Neural cell (in vitro differentiated cells): Measurements from ENCODE around the gene SLC13A5. TPM values are rescaled to one million over a fixed set of nuclear protein-coding genes. Genes with fewer than 3 reads are reported as not detected.

Source experiments
- H2AFZ ChIP-seq: fragments of 200-600, 300-800 bp; sonication (generic), shearing (Covaris generic); 2 replicates; pipeline ENCODE4 v1.6.0; 2014; ENCODE audit warnings: low read depth, mild to moderate bottlenecking, antibody characterized with exemption, low read length, moderate library complexity
- H3F3A ChIP-seq: fragments of 200-600 bp; shearing (Covaris generic); 2 replicates; pipeline ENCODE4 v1.6.1; 2016; ENCODE audit warnings: mild to moderate bottlenecking, moderate library complexity, mixed read lengths, antibody characterized with exemption, low read length; ENCODE audit not compliant: insufficient read depth, poor library complexity, severe bottlenecking
- H3K27ac ChIP-seq: fragments of 200-600, 300-800 bp; sonication (generic), shearing (Covaris generic); 2 replicates; pipeline ENCODE4 v1.5.1; 2014; ENCODE audit warnings: mild to moderate bottlenecking, low read length, moderate library complexity
- H3K27me3 ChIP-seq: fragments of 300-800, 200-600 bp; sonication (generic), shearing (Covaris generic); 2 replicates; pipeline ENCODE4 v1.6.0; 2014; ENCODE audit warnings: mild to moderate bottlenecking, low read depth, low read length, moderate library complexity; ENCODE audit not compliant: insufficient read depth
- H3K36me3 ChIP-seq: fragments of 300-800, 200-600 bp; sonication (generic), shearing (Covaris generic); 2 replicates; pipeline ENCODE4 v1.5.1; 2014; ENCODE audit warnings: mild to moderate bottlenecking, antibody characterized with exemption, low read length, moderate library complexity; ENCODE audit not compliant: insufficient read depth
- H3K4me2 ChIP-seq: fragments of 300-800, 200-600 bp; sonication (generic), shearing (Covaris generic); 2 replicates; pipeline ENCODE4 v1.6.0; 2014; ENCODE audit warnings: mild to moderate bottlenecking, low read length
- H3K4me3 ChIP-seq: fragments of 300-800, 200-600 bp; sonication (generic), shearing (Covaris generic); 2 replicates; pipeline ENCODE4 v1.5.1; 2014; ENCODE audit warnings: mild to moderate bottlenecking, low read length, moderate library complexity
- H3K79me2 ChIP-seq: fragments of 200-600 bp; shearing (Covaris generic); replicated peaks from 2 replicates; pipeline ENCODE4 v1.6.0; 2014; ENCODE audit warnings: mild to moderate bottlenecking, low read length, moderate library complexity; ENCODE audit not compliant: insufficient read depth
- H3K9ac ChIP-seq: fragments of 300-800, 200-600 bp; sonication (generic), shearing (Covaris generic); 2 replicates; pipeline ENCODE4 v1.6.1; 2016; ENCODE audit warnings: mild to moderate bottlenecking, low read length, mixed read lengths
- H3K9me2 ChIP-seq: fragments of 200-600 bp; shearing (Covaris generic); 2 replicates; pipeline ENCODE4 v1.6.1; 2016; ENCODE audit warnings: mild to moderate bottlenecking, low read length, mixed read lengths; ENCODE audit not compliant: insufficient read depth
- H3K9me3 ChIP-seq: fragments of 200-600, 300-800 bp; sonication (generic), shearing (Covaris generic); 2 replicates; pipeline ENCODE4 v1.6.1; 2016; ENCODE audit warnings: mild to moderate bottlenecking, mixed run types, low read length, moderate library complexity, mixed read lengths
- H4K20me1 ChIP-seq: fragments of 200-600 bp; shearing (Covaris generic); 2 replicates; pipeline ENCODE4 v1.6.1; 2016; ENCODE audit warnings: mild to moderate bottlenecking, mixed run types; ENCODE audit not compliant: insufficient read depth
- EP300 ChIP-seq: fragments of 450-650 bp; conservative IDR thresholded peaks from 2 replicates; pipeline ENCODE4 v1.6.1; 2014; ENCODE audit warnings: antibody characterized with exemption, mild to moderate bottlenecking, moderate library complexity; ENCODE audit not compliant: poor library complexity, severe bottlenecking
- EZH2 ChIP-seq: fragments of 200-600, 300-800 bp; shearing (Covaris generic), sonication (generic); IDR thresholded peaks from 2 replicates; pipeline ENCODE4 v1.6.1; 2014; ENCODE audit warnings: antibody characterized with exemption, low read length, borderline replicate concordance, mild to moderate bottlenecking; ENCODE audit not compliant: insufficient read depth, poor library complexity, severe bottlenecking
- MXI1 ChIP-seq: fragments of 450-650 bp; conservative IDR thresholded peaks from 2 replicates; pipeline ENCODE4 v1.6.1; 2014; ENCODE audit warnings: antibody characterized with exemption, mild to moderate bottlenecking; ENCODE audit not compliant: poor library complexity, severe bottlenecking
- POLR2AphosphoS5 ChIP-seq: IDR thresholded peaks from 2 replicates; pipeline ENCODE4 v1.6.1; 2012
- RAD21 ChIP-seq: fragments of 450-650 bp; conservative IDR thresholded peaks from 2 replicates; pipeline ENCODE4 v1.6.1; 2014; ENCODE audit warnings: antibody characterized with exemption, mild to moderate bottlenecking, moderate library complexity
- REST ChIP-seq: IDR thresholded peaks from 2 replicates; pipeline ENCODE4 v1.6.1; 2012; ENCODE audit warnings: borderline replicate concordance
- SMC3 ChIP-seq: fragments of 450-650 bp; conservative IDR thresholded peaks from 2 replicates; pipeline ENCODE4 v1.6.1; 2014; ENCODE audit warnings: antibody characterized with exemption, mild to moderate bottlenecking, moderate library complexity; ENCODE audit not compliant: poor library complexity
- TAF1 ChIP-seq: IDR thresholded peaks from 2 replicates; pipeline ENCODE4 v1.6.1; 2012; ENCODE audit warnings: low read depth
- polyA plus RNA-seq: library from polyadenylated mRNA; depleted of rRNA; stranded (reverse); fragments of >200 nt; gene quantifications from 2 replicates; pipeline ENCODE4 v1.2.3, GENCODE V29; 2014
- small RNA-seq, 3 experiments: library from RNA; depleted of rRNA; stranded (forward); fragments of <200 nt; gene quantifications; one replicate each; pipeline ENCODE3, GENCODE V24; 2012
- TF ChIP-seq, protein P1 (sequence below): fragments of 450-650 bp; IDR thresholded peaks from 2 replicates; pipeline ENCODE4 v1.5.1; 2014; ENCODE audit warnings: antibody characterized with exemption, mild to moderate bottlenecking, moderate library complexity; ENCODE audit not compliant: poor library complexity, severe bottlenecking

The SLC13A5 gene
- polyA plus RNA-seq, 1 donor from 2014 or later = not detected

- Histone ChIP-seq H3K9me2 (no peaks in the 10 kb centered on the region), H3K27ac (no peak overlapping the region), H4K20me1 (no peaks in the 10 kb centered on the region), H3K79me2 (peaks cover 24% of the 10 kb centered on the region), H3K4me3 (no peak overlapping the region), H3K4me2 (no peak overlapping the region), H2AFZ (no peak overlapping the region), H3K27me3 (no peaks in the 10 kb centered on the region), H3F3A (peaks cover 4% of the 10 kb centered on the region), H3K9me3 (no peaks in the 10 kb centered on the region), H3K9ac (no peak overlapping the region), H3K36me3 (peaks cover 13% of the 10 kb centered on the region)
- no peak for TF ChIP-seq POLR2AphosphoS5
- TF ChIP-seq EZH2 = no peak
Observed at GRCh38 chr17:6636616-6637457, 76.3 kb downstream of the SLC13A5 start.

DNA sequence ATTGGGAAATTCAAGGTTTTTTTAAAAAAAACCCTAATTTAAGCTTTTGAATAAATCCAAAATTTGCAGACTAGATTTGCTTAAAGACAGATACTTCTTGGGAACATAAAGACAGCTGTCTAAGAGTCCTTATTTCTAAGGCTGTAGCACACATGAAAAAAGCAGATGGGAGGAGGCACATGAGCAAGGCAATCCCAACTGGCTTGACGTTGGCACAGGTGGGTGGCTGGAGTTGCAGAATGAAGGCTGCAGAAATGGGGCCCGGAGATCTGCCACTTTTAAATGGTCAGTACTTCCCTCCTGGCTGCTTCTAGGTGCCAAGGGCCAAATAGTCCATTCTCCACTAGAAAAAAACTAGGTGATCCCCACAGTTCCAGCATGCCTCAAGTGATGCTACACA, 77.1 kb downstream of the SLC13A5 start:
- TF ChIP-seq REST = no peak
- TF ChIP-seq EZH2 = no peak
- no peak for TF ChIP-seq SMC3
- no peak for TF ChIP-seq POLR2AphosphoS5
- TF ChIP-seq MXI1 = no peak
- no peak for TF ChIP-seq EP300
- no peak for TF ChIP-seq RAD21
- TF ChIP-seq, protein P1, sequence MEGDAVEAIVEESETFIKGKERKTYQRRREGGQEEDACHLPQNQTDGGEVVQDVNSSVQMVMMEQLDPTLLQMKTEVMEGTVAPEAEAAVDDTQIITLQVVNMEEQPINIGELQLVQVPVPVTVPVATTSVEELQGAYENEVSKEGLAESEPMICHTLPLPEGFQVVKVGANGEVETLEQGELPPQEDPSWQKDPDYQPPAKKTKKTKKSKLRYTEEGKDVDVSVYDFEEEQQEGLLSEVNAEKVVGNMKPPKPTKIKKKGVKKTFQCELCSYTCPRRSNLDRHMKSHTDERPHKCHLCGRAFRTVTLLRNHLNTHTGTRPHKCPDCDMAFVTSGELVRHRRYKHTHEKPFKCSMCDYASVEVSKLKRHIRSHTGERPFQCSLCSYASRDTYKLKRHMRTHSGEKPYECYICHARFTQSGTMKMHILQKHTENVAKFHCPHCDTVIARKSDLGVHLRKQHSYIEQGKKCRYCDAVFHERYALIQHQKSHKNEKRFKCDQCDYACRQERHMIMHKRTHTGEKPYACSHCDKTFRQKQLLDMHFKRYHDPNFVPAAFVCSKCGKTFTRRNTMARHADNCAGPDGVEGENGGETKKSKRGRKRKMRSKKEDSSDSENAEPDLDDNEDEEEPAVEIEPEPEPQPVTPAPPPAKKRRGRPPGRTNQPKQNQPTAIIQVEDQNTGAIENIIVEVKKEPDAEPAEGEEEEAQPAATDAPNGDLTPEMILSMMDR = no peak
- no peak for TF ChIP-seq TAF1
- Histone ChIP-seq H3K27ac (no peak overlapping the region), H3K4me2 (no peak overlapping the region), H3K36me3 (peaks cover 15% of the 10 kb centered on the region), H3K79me2 (peaks cover 17% of the 10 kb centered on the region), H3K9me3 (no peaks in the 10 kb centered on the region), H4K20me1 (no peaks in the 10 kb centered on the region), H3F3A (no peaks in the 10 kb centered on the region), H3K27me3 (no peaks in the 10 kb centered on the region), H2AFZ (no peak overlapping the region), H3K9me2 (no peaks in the 10 kb centered on the region), H3K9ac (no peak overlapping the region), H3K4me3 (no peak overlapping the region)

Small RNAs within 50 kb of the gene (small RNA-seq; reads per million reads assigned to genes)
- gene AC004706.2 (0 reads per million in 3 experiments), gene MIR4520-1 (0 reads per million in 3 experiments)

Other genes with a start within 250 kb of the SLC13A5 start
- 2.7 and 3.0 TPM in 2 replicates for gene PITPNM3, start 156.8 kb downstream of the SLC13A5 start, polyA plus RNA-seq
- 32.3 and 35.0 TPM in 2 replicates for gene KIAA0753, start 72.7 kb downstream of the SLC13A5 start, polyA plus RNA-seq
- gene TXNDC17, start 72.3 kb downstream of the SLC13A5 start, polyA plus RNA-seq = 216 and 245 TPM in 2 replicates
- gene MED31, start 61.8 kb downstream of the SLC13A5 start, polyA plus RNA-seq = 27.3 and 29.7 TPM in 2 replicates
- gene C17orf100, start 61.6 kb downstream of the SLC13A5 start, polyA plus RNA-seq = 10.3 and 12.4 TPM in 2 replicates
- gene XAF1, start 42.7 kb upstream of the SLC13A5 start, polyA plus RNA-seq = not detected in 2 replicates
- gene FBXO39, start 62.8 kb upstream of the SLC13A5 start, polyA plus RNA-seq = not detected in 2 replicates
- gene TEKT1, start 118.4 kb upstream of the SLC13A5 start, polyA plus RNA-seq = 0.06 TPM in 1 of 2 replicates, not detected in the other